GM23338 (cell line): Measurements from ENCODE around the gene SDR42E1. TPM values are rescaled to one million over a fixed set of nuclear protein-coding genes. Genes with fewer than 3 reads are reported as not detected.

Source experiments
- ATAC-seq: fragments of 200-7000 bp; cut with Tn5 transposase; 3 replicates; pipeline ENCODE4 v1.9.1; 2020
- DNase-seq: peaks from one replicate; pipeline ENCODE4 v3.0.0-alpha.2; 2015; ENCODE audit warnings: low spot score
- H2AFZ ChIP-seq: fragments of 200-600 bp; sonication (generic); 2 replicates; pipeline ENCODE4 v1.8.0; 2016; ENCODE audit warnings: antibody characterized with exemption, mild to moderate bottlenecking, moderate library complexity
- H3F3A ChIP-seq: fragments of 200-600 bp; sonication (generic); replicated peaks from 2 replicates; pipeline ENCODE4 v1.8.0; 2017; ENCODE audit warnings: antibody characterized with exemption, mixed run types, low read depth
- H3K27ac ChIP-seq: fragments of 200-600 bp; sonication (generic); 2 replicates; pipeline ENCODE4 v1.6.1; 2016; ENCODE audit warnings: low read depth
- H3K27me3 ChIP-seq: fragments of 200-600 bp; sonication (generic); 2 replicates; pipeline ENCODE4 v1.8.0; 2016; ENCODE audit warnings: mild to moderate bottlenecking, mixed run types, moderate library complexity; ENCODE audit not compliant: insufficient read depth
- H3K36me3 ChIP-seq: fragments of 200-600 bp; sonication (generic); 2 replicates; pipeline ENCODE4 v1.8.0; 2016; ENCODE audit warnings: mild to moderate bottlenecking; ENCODE audit not compliant: insufficient read depth
- H3K4me1 ChIP-seq: fragments of 200-600 bp; sonication (generic); 2 replicates; pipeline ENCODE4 v1.8.0; 2016; ENCODE audit warnings: mild to moderate bottlenecking, moderate library complexity; ENCODE audit not compliant: insufficient read depth
- H3K4me2 ChIP-seq: fragments of 200-600 bp; sonication (generic); 2 replicates; pipeline ENCODE4 v1.7.1; 2017; ENCODE audit warnings: mixed run types
- H3K4me3 ChIP-seq: fragments of 200-600 bp; sonication (generic); 2 replicates; pipeline ENCODE4 v1.6.1; 2016; ENCODE audit warnings: mixed run types
- H3K79me2 ChIP-seq: fragments of 200-600 bp; sonication (generic); replicated peaks from 2 replicates; pipeline ENCODE4 v1.8.0; 2017; ENCODE audit warnings: mild to moderate bottlenecking; ENCODE audit not compliant: insufficient read depth
- H3K9me2 ChIP-seq: fragments of 200-600 bp; sonication (generic); 2 replicates; pipeline ENCODE4 v1.8.0; 2017; ENCODE audit not compliant: insufficient read depth
- H4K20me1 ChIP-seq: fragments of 200-600 bp; sonication (generic); replicated peaks from 2 replicates; pipeline ENCODE4 v1.8.0; 2017; ENCODE audit warnings: mild to moderate bottlenecking; ENCODE audit not compliant: insufficient read depth
- H3K27ac Mint-ChIP-seq: 2 replicates; pipeline ENCODE4 v1.8.0; 2020; ENCODE audit warnings: inconsistent platforms, mild to moderate bottlenecking, moderate library complexity, mixed read lengths
- H3K27me3 Mint-ChIP-seq: 3 replicates; pipeline ENCODE4 v1.8.0; 2022; ENCODE audit warnings: low read depth, mild to moderate bottlenecking, moderate library complexity, mixed read lengths, inconsistent platforms; ENCODE audit not compliant: insufficient read depth, poor library complexity
- H3K36me3 Mint-ChIP-seq: 3 replicates; pipeline ENCODE4 v1.8.0; 2021; ENCODE audit warnings: low read depth, mild to moderate bottlenecking, inconsistent platforms, moderate library complexity, mixed read lengths
- H3K4me1 Mint-ChIP-seq: 3 replicates; pipeline ENCODE4 v1.8.0; 2020; ENCODE audit warnings: mild to moderate bottlenecking, inconsistent platforms, mixed read lengths
- H3K4me3 Mint-ChIP-seq: 3 replicates; pipeline ENCODE4 v1.8.0; 2021; ENCODE audit warnings: moderate library complexity, mild to moderate bottlenecking, inconsistent platforms, mixed read lengths
- H3K9me3 Mint-ChIP-seq: 3 replicates; pipeline ENCODE4 v1.8.0; 2020; ENCODE audit warnings: moderate library complexity, mild to moderate bottlenecking, inconsistent platforms, mixed read lengths
- CREB1 ChIP-seq: fragments of 250-450 bp; sonication (Bioruptor Pico); IDR thresholded peaks from 2 replicates; pipeline ENCODE4 v1.5.0; 2020; ENCODE audit warnings: low read depth, mild to moderate bottlenecking, moderate library complexity
- EZH2 ChIP-seq: fragments of 200-600 bp; sonication (generic); IDR thresholded peaks from one replicate; pipeline ENCODE4 v1.8.0; 2017; ENCODE audit warnings: antibody characterized with exemption, mild to moderate bottlenecking, low read depth; ENCODE audit not compliant: unreplicated experiment
- EZH2phosphoT487 ChIP-seq: fragments of 200-600 bp; sonication (generic); IDR thresholded peaks from one replicate; pipeline ENCODE4 v1.8.1; 2018; ENCODE audit warnings: antibody characterized with exemption; ENCODE audit not compliant: unreplicated experiment
- JUNB ChIP-seq: IDR thresholded peaks from one replicate; pipeline ENCODE4 v1.6.1; 2016; ENCODE audit warnings: antibody characterized with exemption; ENCODE audit not compliant: unreplicated experiment
- NANOG ChIP-seq: IDR thresholded peaks from 2 replicates; pipeline ENCODE4 v1.6.1; 2016; ENCODE audit warnings: antibody characterized with exemption, borderline replicate concordance
- POLR2AphosphoS5 ChIP-seq: IDR thresholded peaks from 2 replicates; pipeline ENCODE4 v1.6.1; 2016; ENCODE audit warnings: antibody characterized with exemption, low read depth
- STAT1 ChIP-seq: IDR thresholded peaks from one replicate; pipeline ENCODE4 v1.6.1; 2016; ENCODE audit warnings: antibody characterized with exemption; ENCODE audit not compliant: unreplicated experiment
- ZNF114 ChIP-seq: fragments of 250-450 bp; sonication (Bioruptor Pico); IDR thresholded peaks from 2 replicates; pipeline ENCODE4 v1.5.0; 2020; ENCODE audit warnings: mild to moderate bottlenecking, moderate library complexity
- ZNF331 ChIP-seq: fragments of 250-450 bp; sonication (Bioruptor Pico); IDR thresholded peaks from 2 replicates; pipeline ENCODE4 v1.5.0; 2020; ENCODE audit warnings: low read depth, mild to moderate bottlenecking, moderate library complexity
- ZNF462 ChIP-seq: fragments of 250-450 bp; sonication (Bioruptor Pico); IDR thresholded peaks from 2 replicates; pipeline ENCODE4 v1.5.0; 2020; ENCODE audit warnings: mild to moderate bottlenecking, moderate library complexity
- polyA plus RNA-seq: library from polyadenylated mRNA; unstranded; fragments of >200 nt; fragmentation: Nextera tagmentation; extraction: Ambion mirVana; gene quantifications from 2 replicates; pipeline ENCODE4 v1.2.1, GENCODE V29; 2016
- total RNA-seq: library from RNA; depleted of rRNA; stranded (reverse); fragments of >200 nt; shearing (Covaris generic); gene quantifications from 2 replicates; pipeline ENCODE4 v1.2.3, GENCODE V29; 2014
- TF ChIP-seq, protein P1 (sequence below), 2 experiments: fragments of 200-600 bp in 1 of 2; sonication (generic) in 1 of 2; conservative IDR thresholded peaks; 2 replicates each; pipeline versions ENCODE4 v1.5.1 to v1.6.1; 2016 to 2017; ENCODE audit warnings: antibody characterized with exemption in 2 of 2, low read depth in 2 of 2, mild to moderate bottlenecking in 2 of 2, moderate library complexity in 1 of 2
- TF ChIP-seq, protein P2 (sequence below): IDR thresholded peaks from 2 replicates; pipeline ENCODE4 v1.6.1; 2016; ENCODE audit warnings: antibody characterized with exemption
- TF ChIP-seq, protein P3 (sequence below): IDR thresholded peaks from one replicate; pipeline ENCODE4 v1.6.1; 2018; ENCODE audit warnings: antibody characterized with exemption; ENCODE audit not compliant: unreplicated experiment

SDR42E1 gene
- total and polyA plus RNA-seq, 2 experiments from 2014 or later, result 0.03 TPM; not detected in 1

DNA sequence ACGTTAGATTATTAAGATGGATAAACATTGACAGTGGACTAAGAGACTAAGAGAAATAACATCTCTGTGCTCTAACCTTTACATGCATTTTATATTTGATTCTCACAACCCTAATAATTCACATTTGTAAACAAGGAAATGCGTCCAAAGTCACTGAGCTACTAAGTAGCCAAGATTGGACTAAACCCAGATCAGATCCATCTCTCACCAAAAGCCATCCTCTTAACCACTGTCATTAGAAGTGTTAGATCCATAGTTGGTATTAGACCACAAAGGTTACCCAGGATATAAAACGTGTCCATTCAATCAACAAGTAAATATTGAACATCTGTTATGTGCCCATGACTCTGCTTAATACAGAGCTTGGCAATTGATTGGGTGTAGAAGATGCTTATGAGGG, 29.0 kb upstream of the SDR42E1 start:
- H3K4me3 Mint-ChIP-seq, result no peak overlapping the region
- H3K9me2 ChIP-seq, result peaks cover 11% of the 10 kb centered on the region; the same call in 1 of the 2 replicates
- H3F3A ChIP-seq, result no peaks in the 10 kb centered on the region
- H3K27ac ChIP-seq, result no peak overlapping the region
- no peak for ATAC-seq
- H4K20me1 ChIP-seq, result no peaks in the 10 kb centered on the region
- H3K36me3 Mint-ChIP-seq, result no peaks in the 10 kb centered on the region
- H3K4me3 ChIP-seq, result no peak overlapping the region
- TF ChIP-seq, protein P1, sequence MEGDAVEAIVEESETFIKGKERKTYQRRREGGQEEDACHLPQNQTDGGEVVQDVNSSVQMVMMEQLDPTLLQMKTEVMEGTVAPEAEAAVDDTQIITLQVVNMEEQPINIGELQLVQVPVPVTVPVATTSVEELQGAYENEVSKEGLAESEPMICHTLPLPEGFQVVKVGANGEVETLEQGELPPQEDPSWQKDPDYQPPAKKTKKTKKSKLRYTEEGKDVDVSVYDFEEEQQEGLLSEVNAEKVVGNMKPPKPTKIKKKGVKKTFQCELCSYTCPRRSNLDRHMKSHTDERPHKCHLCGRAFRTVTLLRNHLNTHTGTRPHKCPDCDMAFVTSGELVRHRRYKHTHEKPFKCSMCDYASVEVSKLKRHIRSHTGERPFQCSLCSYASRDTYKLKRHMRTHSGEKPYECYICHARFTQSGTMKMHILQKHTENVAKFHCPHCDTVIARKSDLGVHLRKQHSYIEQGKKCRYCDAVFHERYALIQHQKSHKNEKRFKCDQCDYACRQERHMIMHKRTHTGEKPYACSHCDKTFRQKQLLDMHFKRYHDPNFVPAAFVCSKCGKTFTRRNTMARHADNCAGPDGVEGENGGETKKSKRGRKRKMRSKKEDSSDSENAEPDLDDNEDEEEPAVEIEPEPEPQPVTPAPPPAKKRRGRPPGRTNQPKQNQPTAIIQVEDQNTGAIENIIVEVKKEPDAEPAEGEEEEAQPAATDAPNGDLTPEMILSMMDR (conservative IDR thresholded peaks at IDR 0.05; ENCODE audit: low read depth in 2 of 2), result no peak
- TF ChIP-seq JUNB (no peak), EZH2 (no peak), NANOG (no peak), EZH2phosphoT487 (no peak), CREB1 (CRISPR knock-in tag) (no peak), ZNF114 (CRISPR knock-in tag) (no peak), POLR2AphosphoS5 (no peak), ZNF331 (CRISPR knock-in tag) (no peak), ZNF462 (no peak), STAT1 (no peak)
- TF ChIP-seq, protein P2, sequence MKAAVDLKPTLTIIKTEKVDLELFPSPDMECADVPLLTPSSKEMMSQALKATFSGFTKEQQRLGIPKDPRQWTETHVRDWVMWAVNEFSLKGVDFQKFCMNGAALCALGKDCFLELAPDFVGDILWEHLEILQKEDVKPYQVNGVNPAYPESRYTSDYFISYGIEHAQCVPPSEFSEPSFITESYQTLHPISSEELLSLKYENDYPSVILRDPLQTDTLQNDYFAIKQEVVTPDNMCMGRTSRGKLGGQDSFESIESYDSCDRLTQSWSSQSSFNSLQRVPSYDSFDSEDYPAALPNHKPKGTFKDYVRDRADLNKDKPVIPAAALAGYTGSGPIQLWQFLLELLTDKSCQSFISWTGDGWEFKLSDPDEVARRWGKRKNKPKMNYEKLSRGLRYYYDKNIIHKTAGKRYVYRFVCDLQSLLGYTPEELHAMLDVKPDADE, result no peak
- TF ChIP-seq, protein P3, sequence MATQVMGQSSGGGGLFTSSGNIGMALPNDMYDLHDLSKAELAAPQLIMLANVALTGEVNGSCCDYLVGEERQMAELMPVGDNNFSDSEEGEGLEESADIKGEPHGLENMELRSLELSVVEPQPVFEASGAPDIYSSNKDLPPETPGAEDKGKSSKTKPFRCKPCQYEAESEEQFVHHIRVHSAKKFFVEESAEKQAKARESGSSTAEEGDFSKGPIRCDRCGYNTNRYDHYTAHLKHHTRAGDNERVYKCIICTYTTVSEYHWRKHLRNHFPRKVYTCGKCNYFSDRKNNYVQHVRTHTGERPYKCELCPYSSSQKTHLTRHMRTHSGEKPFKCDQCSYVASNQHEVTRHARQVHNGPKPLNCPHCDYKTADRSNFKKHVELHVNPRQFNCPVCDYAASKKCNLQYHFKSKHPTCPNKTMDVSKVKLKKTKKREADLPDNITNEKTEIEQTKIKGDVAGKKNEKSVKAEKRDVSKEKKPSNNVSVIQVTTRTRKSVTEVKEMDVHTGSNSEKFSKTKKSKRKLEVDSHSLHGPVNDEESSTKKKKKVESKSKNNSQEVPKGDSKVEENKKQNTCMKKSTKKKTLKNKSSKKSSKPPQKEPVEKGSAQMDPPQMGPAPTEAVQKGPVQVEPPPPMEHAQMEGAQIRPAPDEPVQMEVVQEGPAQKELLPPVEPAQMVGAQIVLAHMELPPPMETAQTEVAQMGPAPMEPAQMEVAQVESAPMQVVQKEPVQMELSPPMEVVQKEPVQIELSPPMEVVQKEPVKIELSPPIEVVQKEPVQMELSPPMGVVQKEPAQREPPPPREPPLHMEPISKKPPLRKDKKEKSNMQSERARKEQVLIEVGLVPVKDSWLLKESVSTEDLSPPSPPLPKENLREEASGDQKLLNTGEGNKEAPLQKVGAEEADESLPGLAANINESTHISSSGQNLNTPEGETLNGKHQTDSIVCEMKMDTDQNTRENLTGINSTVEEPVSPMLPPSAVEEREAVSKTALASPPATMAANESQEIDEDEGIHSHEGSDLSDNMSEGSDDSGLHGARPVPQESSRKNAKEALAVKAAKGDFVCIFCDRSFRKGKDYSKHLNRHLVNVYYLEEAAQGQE, result no peak
- no peak overlapping the region for H2AFZ ChIP-seq
- no peak overlapping the region for H3K4me2 ChIP-seq
- no peak for DNase-seq
- peaks cover 2% of the 10 kb centered on the region for H3K27me3 Mint-ChIP-seq
- H3K27me3 ChIP-seq, result no peaks in the 10 kb centered on the region
- H3K27ac Mint-ChIP-seq, result no peak overlapping the region
- H3K36me3 ChIP-seq, result no peaks in the 10 kb centered on the region
- H3K4me1 Mint-ChIP-seq, result peaks cover 2% of the 10 kb centered on the region; the same call in 1 of the 3 replicates
- no peaks in the 10 kb centered on the region for H3K4me1 ChIP-seq
- no peaks in the 10 kb centered on the region for H3K9me3 Mint-ChIP-seq
- H3K79me2 ChIP-seq, result no peaks in the 10 kb centered on the region
